Muscle of arm (tissue), 12 donors: ENCODE results near the gene IHH. TPM values are rescaled to one million over a fixed set of nuclear protein-coding genes. Genes with fewer than 3 reads are reported as not detected.

Source experiments
- DNase-seq: peaks from one replicate; pipeline ENCODE4 v3.0.0-alpha.2; 2013
- polyA plus RNA-seq, 12 donors: library from polyadenylated mRNA; unstranded; fragments of 120-200 nt; gene quantifications; one replicate each; pipeline ENCODE4 v1.2.1, GENCODE V29; 2013; ENCODE audit not compliant: insufficient read length in 12 of 12

IHH gene
- polyA plus RNA-seq, 12 donors = 0.09 to 23.0 (median 0.30) TPM; not detected in 9

GRCh38 chr2:219021591-219021990 lies 39.1 kb downstream of the IHH start:
- no peak for DNase-seq

DNA sequence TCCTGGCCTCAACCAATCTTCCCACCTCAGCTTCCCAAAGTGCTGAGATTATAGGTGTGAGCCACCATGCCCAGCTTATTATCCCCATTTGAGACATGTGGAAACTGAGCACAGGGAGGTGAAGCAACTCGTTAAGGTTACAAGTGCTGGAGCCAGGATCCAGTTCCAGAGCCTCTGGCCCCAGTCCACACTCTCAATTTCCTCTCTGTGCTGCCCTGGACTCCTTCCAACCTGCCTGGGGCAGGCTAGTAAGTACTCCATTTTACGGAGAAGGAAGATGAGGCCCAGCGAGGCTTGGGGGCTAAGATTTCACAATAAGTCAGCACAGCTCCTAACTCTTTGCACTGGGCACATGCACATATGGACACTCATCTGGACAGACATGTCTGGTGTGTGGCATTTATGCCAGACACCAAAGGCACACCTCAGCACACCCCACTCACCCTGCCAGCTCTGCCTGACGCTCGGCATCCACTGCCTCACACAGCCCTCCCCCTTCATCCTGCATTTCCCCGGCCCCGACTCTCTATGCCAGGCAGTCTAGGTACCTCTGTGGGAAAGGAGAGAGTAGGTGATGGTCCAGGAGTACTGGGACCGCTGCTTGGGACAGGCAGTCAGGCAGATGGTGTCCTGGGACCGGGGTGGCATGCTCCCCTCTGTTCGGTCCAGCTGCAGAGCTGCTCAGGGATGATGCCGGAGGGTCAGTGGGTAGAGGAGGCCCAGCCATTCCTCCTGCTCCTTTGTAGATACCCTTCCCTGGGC lies 39.9 kb downstream of the IHH start:
- no peak for DNase-seq

DNA sequence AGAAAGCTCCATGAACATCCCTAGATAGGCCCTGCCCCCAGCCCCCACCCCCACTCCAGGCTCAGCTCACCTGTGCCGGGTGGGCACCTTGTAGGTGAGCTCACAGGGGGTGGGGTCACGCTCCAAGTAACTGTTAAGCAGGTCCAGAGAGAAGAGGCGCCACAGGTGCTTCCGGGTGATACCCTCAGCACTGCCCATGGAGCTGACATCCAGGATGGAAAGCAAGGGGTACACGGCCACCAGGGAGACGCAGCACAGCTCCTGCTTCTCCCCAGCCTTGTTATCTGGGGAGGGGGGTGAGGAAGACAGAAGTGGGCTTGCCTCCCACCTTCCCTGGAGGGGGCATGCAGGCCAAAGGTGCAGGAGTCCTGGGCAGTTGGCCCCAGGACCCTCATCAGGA lies 41.3 kb downstream of the IHH start:
- DNase-seq = no peak

DNA sequence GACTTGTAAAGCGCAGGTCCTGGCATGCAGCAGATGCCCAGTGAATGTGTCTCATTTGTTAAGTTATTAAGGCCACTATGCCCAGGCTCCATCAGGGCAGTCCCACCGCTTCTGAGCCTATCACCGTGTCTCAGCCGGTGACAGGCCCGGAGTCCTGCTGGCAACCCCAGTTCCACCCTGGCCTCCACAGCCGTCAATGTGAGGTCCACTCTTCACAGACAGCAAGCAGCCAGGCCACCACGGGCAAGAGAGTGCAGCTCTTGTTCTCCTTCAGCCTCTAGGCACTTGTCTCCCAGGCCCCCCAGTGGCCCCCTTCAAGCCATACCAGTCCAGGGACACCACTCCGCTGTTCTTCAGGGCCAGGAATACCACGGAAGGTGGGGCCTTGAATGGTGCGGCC lies 42.0 kb downstream of the IHH start:
- DNase-seq = no peak

DNA sequence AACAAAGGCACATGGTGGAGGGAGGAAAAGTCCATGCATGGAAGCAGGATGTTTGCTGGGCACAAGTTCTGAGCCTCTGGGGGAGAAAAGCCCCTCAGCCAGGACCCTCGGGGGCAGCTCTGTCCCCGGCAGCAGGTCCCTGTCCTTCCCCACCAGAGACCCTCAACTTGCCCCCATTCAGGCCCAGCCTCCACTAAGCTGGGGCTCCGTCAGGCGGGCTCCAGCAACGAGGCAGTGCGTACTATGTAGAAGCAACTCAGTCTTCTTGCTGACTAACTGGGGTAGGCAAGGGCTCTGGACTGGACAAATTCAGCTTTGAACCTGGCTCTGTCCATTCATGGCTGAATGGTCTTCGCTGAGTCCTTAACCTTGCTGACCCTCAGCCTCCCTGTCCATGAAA lies 42.4 kb downstream of the IHH start:
- DNase-seq = no peak

GRCh38 chr2:219017201-219017931 lies 43.4 kb downstream of the IHH start:
- DNase-seq = peak; percentile 15

DNA sequence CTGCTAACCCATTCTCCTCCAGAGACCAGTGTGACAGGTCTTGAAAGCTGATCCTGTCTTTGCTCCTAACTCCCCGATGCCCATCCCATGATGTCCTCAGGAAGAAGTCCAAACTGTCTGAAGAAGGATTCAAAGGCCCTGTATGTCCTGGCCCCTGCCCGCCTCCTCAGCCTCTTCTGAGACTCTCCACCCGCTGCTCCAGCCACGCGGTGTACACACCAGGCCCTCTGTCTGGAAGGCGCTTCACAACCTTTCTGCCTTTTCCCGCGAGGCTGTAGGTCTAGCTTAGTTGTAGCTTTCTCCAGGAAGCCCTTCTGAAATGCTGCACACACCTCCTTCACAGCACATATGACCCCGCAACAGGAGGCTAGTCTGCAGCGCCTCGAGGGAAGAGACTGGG lies 44.0 kb downstream of the IHH start:
- no peak for DNase-seq

DNA sequence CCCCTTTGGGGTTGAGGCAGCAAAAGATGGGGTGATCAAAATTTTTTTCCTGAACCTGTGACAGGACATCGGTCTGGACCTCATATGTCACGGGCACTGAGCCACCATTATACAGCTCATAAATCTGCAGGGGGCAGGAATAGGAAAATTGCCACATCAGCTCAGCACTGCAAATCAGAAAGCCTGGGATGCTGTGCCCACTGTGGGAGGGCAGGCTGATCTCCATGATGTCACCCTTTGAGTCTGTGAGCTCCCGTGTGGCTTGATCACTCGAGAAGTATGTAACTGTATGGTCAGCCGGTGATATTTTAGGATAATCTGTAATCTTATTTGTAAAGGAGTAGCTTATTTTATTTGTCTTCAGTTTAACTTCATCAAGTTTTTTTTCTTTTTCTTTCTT lies 49.8 kb downstream of the IHH start:
- DNase-seq = no peak

- no peak for DNase-seq
These were observed 50.5 kb downstream of the IHH start for GRCh38 chr2:219010162-219010756.

GRCh38 chr2:219009294-219009693 lies 51.4 kb downstream of the IHH start:
- DNase-seq = no peak

Other genes with a start within 250 kb of the IHH start
- 10 to 100 TPM in 9 of 12 donors, 1 to 10 TPM in 2, not detected in 1; 7.4 to 35.9 (median 25.3) TPM for gene PRKAG3, start 229.1 kb downstream of the IHH start, polyA plus RNA-seq
- 1 to 10 TPM in 2 of 12 donors, under 1 TPM in 3, not detected in 7; 0.09 to 9.6 (median 0.78) TPM for gene WNT6, start 201.1 kb downstream of the IHH start, polyA plus RNA-seq
- gene WNT10A, start 180.1 kb downstream of the IHH start, polyA plus RNA-seq = 1 to 10 TPM in 2 of 12 donors, under 1 TPM in 5, not detected in 5; 0.08 to 5.2 (median 0.37) TPM
- under 1 TPM in 3 of 12 donors, not detected in 9; 0.07 to 0.19 (median 0.07) TPM for gene CDK5R2, start 101.3 kb downstream of the IHH start, polyA plus RNA-seq
- 1 to 10 TPM in 1 of 12 donors, under 1 TPM in 6, not detected in 5; 0.09 to 5.7 (median 0.17) TPM for gene FEV, start 75.7 kb downstream of the IHH start, polyA plus RNA-seq
- not detected for gene CRYBA2, start 67.5 kb downstream of the IHH start, polyA plus RNA-seq
- gene CFAP65, start 19.4 kb downstream of the IHH start, polyA plus RNA-seq = under 1 TPM in 1 of 12 donors, not detected in 11; 0.08 TPM
- gene NHEJ1, start 99.9 kb upstream of the IHH start, polyA plus RNA-seq = 10 to 100 TPM in 11 of 12 donors, not detected in 1; 12.2 to 17.1 (median 14.7) TPM
- gene SLC23A3, start 109.1 kb upstream of the IHH start, polyA plus RNA-seq = 1 to 10 TPM in 7 of 12 donors, under 1 TPM in 3, not detected in 2; 0.53 to 3.4 (median 1.1) TPM
- gene CNPPD1, start 116.0 kb upstream of the IHH start, polyA plus RNA-seq = 10 to 100 TPM in 11 of 12 donors, not detected in 1; 28.7 to 52.0 (median 32.5) TPM
- gene RETREG2, start 117.4 kb upstream of the IHH start, polyA plus RNA-seq = 10 to 100 TPM in 11 of 12 donors, not detected in 1; 34.8 to 80.3 (median 43.3) TPM
- gene ZFAND2B, start 145.9 kb upstream of the IHH start, polyA plus RNA-seq = 10 to 100 TPM in 11 of 12 donors, not detected in 1; 16.5 to 36.6 (median 24.2) TPM
- 10 to 100 TPM in 11 of 12 donors, not detected in 1; 28.3 to 42.0 (median 29.6) TPM for gene ABCB6, start 158.0 kb upstream of the IHH start, polyA plus RNA-seq
- gene ATG9A, start 168.7 kb upstream of the IHH start, polyA plus RNA-seq = 10 to 100 TPM in 11 of 12 donors, not detected in 1; 26.7 to 49.9 (median 31.6) TPM
- 10 to 100 TPM in 11 of 12 donors, not detected in 1; 16.1 to 60.7 (median 24.1) TPM for gene ANKZF1, start 168.9 kb upstream of the IHH start, polyA plus RNA-seq
- 10 to 100 TPM in 1 of 12 donors, 1 to 10 TPM in 9, not detected in 2; 3.4 to 11.6 (median 5.4) TPM for gene GLB1L, start 184.5 kb upstream of the IHH start, polyA plus RNA-seq
- 10 to 100 TPM in 11 of 12 donors, not detected in 1; 13.6 to 36.2 (median 17.0) TPM for gene STK16, start 184.6 kb upstream of the IHH start, polyA plus RNA-seq
- under 1 TPM in 3 of 12 donors, not detected in 9; 0.21 to 0.24 (median 0.23) TPM for gene TUBA4B, start 192.3 kb upstream of the IHH start, polyA plus RNA-seq
- 100 to 1,000 TPM in 10 of 12 donors, 10 to 100 TPM in 1, not detected in 1; 75.2 to 146 (median 120) TPM for gene TUBA4A, start 193.0 kb upstream of the IHH start, polyA plus RNA-seq
- gene DNAJB2, start 218.4 kb upstream of the IHH start, polyA plus RNA-seq = 10 to 100 TPM in 11 of 12 donors, not detected in 1; 66.8 to 96.2 (median 82.4) TPM
- under 1 TPM in 6 of 12 donors, not detected in 6; 0.17 to 0.44 (median 0.22) TPM for gene PTPRN, start 248.5 kb upstream of the IHH start, polyA plus RNA-seq